NCI-H524 treated with DMSO at 0.1 percent for 48 hours (cell line): Measurements from ENCODE around the gene IZUMO1.

Experiments used
- DNase-seq: peaks from one replicate; lab custom pipeline; 2025; lab: John Stamatoyannopoulos, UW

Gene IZUMO1

GRCh38 chr19:48757089-48757675 is 10.5 kb upstream of the IZUMO1 start:
- no peak for DNase-seq

GRCh38 chr19:48756686-48757085 is 10.0 kb upstream of the IZUMO1 start:
- DNase-seq: no peak

GRCh38 chr19:48756212-48756611 is 9.5 kb upstream of the IZUMO1 start:
- DNase-seq: no peak

- DNase-seq: no peak
Measured at GRCh38 chr19:48755787-48756186, 9.1 kb upstream of the IZUMO1 start.

- DNase-seq: no peak
Measured at GRCh38 chr19:48755084-48755641, 8.5 kb upstream of the IZUMO1 start, which contains the start of gene FGF21. TSS of gene FGF21 (plus strand) at chr19:48755524. CDS start at chr19:48756237, 713 bp downstream.

GRCh38 chr19:48752496-48753365 is 6.0 kb upstream of the IZUMO1 start, which contains the start of gene FUT1:
TSS of gene FUT1 (minus strand) at chr19:48752641. CDS start at chr19:48751281, 1,360 bp downstream.
- DNase-seq: peak; percentile 20

- DNase-seq: no peak
Measured at GRCh38 chr19:48751845-48752495, 5.3 kb upstream of the IZUMO1 start.

- no peak for DNase-seq
Measured at GRCh38 chr19:48750771-48751504, 4.2 kb upstream of the IZUMO1 start.

- no peak for DNase-seq
Measured at GRCh38 chr19:48750351-48750750, 3.6 kb upstream of the IZUMO1 start.

GRCh38 chr19:48749571-48750198 is 3.0 kb upstream of the IZUMO1 start:
- DNase-seq: no peak

- DNase-seq: no peak
Measured at GRCh38 chr19:48746110-48746509, 599 bp downstream of the IZUMO1 start.

- DNase-seq: no peak
Measured at GRCh38 chr19:48745208-48745995, 1.3 kb downstream of the IZUMO1 start.

GRCh38 chr19:48742096-48742495 is 4.6 kb downstream of the IZUMO1 start:
- DNase-seq: no peak

- no peak for DNase-seq
Measured at GRCh38 chr19:48741129-48741999, 5.3 kb downstream of the IZUMO1 start.

- no peak for DNase-seq
Measured at GRCh38 chr19:48740164-48740972, 6.3 kb downstream of the IZUMO1 start, which contains the start of gene RASIP1. TSS of gene RASIP1 (minus strand) at chr19:48740610. CDS start at chr19:48740282, 328 bp downstream.

- DNase-seq: peak; percentile 53
Measured at GRCh38 chr19:48739404-48740163, 7.1 kb downstream of the IZUMO1 start.

GRCh38 chr19:48738557-48739403 is 7.9 kb downstream of the IZUMO1 start:
- peak; percentile 78 for DNase-seq
